GM18873 (cell line): ENCODE measurements around the gene BEX1.
"Not testable (repeated sequence)": the region's sequence is repeated elsewhere in the genome, so short reads cannot be mapped to it uniquely, and the experiment has no call there.

Experiments
- ATAC-seq: cut with Tn5 transposase; IDR thresholded peaks from one replicate; pipeline ENCODE4 v1.9.1; 2021; ENCODE audit warnings: mild to moderate bottlenecking, moderate library complexity, moderate number of reproducible peaks; ENCODE audit not compliant: unreplicated experiment, low FRiP score

Gene BEX1

GRCh38 chrX:103063918-103064434 is at the start of gene BEX1:
Gene BEX1, minus strand, starts transcription at chrX:103064171. Its CDS starts 897 bp downstream, at chrX:103063274.
- ATAC-seq, result no peak

GRCh38 chrX:103109497-103109896 is 45.5 kb upstream of the BEX1 start:
- not testable (repeated sequence) for ATAC-seq

- no peak for ATAC-seq
These were observed 43.9 kb upstream of the BEX1 start for GRCh38 chrX:103107836-103108235.

DNA sequence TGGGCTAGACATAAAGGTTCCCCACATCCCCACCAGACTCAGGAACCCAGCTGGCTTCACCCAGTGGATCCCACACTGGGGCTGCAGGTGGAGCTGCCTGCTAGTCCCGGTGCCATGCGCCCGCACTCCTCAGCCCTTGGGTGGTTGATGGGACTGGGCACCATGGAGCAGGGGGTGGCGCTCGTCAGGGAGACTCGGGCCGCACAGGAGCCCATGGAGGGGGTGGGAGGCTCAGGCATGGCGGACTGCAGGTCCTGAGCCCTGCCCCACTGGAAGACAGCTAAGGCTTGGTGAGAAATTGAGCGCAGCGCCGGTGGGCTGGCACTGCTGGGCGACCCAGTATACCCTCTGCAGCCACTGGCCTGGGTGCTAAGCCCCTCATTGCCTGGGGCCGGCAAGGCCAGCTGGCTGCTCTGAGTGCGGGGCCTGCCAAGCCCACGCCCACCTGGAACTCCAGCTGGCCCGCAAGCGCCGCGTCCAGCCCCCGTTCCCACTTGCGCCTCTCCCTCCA is 43.3 kb upstream of the BEX1 start:
- ATAC-seq, result not testable (repeated sequence)

- ATAC-seq, result not testable (repeated sequence)
These were observed 40.4 kb upstream of the BEX1 start for GRCh38 chrX:103104370-103104769.

GRCh38 chrX:103103866-103104265 is 39.9 kb upstream of the BEX1 start:
- ATAC-seq, result not testable (repeated sequence)

DNA sequence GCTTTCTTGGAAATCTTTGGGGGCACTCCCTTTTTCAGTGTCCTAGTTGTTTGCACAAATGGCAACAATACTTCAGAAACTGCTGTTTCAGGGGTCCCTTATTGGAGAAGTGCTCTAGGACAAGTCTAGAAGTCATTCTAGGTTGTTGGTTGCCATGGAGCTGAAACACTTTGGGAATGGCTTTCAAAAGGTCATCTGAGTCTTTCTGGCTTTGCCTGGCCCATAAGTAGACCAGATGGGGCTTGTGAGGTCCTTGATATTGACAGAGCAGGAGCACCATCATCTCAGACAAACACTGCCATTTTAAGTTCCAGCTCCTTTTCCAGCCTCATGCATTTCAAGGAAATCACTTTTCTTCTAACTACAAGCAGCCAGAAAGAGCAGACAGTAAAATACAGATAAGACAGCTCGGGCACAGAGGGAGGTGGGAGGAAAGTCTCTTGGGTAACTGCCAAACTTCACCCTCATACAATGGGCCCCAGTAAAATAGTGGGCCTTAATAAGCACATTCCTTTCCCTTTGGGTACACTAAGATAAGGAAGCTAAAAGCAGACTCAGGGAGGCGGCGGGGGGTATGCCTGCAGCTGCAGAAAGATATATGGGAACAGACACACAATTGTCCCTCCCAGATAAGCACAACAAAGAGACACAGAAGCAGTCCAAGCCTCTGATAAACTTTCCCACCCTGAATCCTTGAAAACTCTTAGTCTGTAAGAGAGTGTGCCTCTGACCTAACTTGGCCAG is 37.5 kb upstream of the BEX1 start:
- no peak for ATAC-seq

DNA sequence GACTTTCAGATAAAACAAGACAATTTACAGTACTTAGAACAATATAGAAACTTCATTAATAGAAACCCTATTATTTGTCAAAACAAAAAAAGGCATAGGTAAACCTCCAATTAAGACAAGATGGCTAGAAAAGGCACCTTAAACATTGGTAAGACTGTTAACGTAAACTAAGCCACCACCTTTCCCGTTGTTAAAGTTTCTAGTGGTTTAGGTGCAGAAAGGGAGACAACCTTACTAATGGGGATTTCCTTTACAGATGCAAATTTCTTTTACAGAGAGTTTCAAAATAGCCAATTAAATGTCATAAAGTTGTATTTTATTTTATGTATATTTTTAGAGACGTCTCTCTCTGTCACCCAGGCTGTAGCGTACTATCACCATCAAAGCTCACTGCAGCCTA is 36.5 kb upstream of the BEX1 start:
- no peak for ATAC-seq

DNA sequence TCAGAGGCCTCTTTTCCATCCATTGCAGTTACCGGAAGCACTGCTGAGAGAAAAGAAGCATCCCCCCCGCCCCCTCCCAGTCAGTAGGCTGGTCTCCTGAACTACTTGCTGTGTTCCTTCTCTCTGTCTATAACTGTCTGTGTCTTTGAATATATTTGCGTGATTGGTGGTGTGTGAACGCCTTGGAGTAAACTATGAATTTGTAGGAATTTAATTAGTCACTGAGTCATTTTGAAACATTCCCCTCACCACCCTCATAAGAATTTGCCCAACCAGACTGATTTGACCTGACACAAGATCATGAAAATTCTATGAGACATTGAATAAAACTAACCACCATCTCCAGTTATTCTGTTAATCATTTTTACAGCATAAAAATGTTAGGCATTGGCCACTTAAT is 35.7 kb upstream of the BEX1 start:
- no peak for ATAC-seq

DNA sequence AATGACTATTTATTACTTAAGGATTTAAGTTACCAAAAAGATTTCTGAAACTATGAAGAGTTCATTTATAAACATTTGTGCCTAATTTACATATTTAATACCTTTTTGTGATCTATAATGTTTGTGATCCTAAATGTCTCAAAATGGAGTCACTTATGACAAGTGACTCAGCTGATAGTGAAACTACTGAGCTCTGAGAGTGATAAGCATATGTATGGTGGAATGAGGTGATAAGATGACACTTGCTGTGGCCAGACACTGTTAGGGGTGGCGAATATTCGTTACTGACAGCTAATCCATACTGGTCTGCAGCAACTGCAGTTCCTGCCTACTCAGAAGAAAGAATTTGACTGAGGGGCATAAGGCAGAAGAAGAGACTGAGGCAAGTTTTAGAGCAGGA is 34.5 kb upstream of the BEX1 start:
- ATAC-seq, result no peak

DNA sequence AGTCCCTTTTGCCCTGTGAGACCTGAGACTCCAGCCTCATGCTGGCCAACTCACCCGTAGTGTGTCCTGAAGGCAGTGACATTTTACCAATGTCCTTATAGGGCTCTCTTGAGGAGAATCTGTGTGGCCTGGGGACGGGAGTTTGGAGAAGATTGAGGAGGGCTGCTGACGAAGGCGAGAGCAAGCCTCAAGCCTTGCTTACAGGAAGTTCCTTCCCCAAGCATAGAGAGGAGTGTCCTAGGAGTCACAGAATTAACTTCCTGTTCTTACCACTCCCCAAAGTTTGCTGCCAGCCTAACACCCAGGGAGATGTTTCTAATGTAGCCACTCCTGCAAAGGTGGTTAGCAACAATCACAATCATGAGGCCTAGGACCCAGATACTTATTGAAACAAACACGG is 29.0 kb upstream of the BEX1 start, which contains the start of gene NXF3:
NXF3 (minus strand) TSS at position 202 of the 400 bp plus-strand sequence; CDS start at position 82, 120 bp downstream.
- ATAC-seq, result no peak

- no peak for ATAC-seq
These were observed 17.1 kb upstream of the BEX1 start for GRCh38 chrX:103081051-103081450.

GRCh38 chrX:103073467-103073866 is 9.5 kb upstream of the BEX1 start:
- no peak for ATAC-seq

GRCh38 chrX:103066606-103067005 is 2.6 kb upstream of the BEX1 start:
- ATAC-seq, result no peak

DNA sequence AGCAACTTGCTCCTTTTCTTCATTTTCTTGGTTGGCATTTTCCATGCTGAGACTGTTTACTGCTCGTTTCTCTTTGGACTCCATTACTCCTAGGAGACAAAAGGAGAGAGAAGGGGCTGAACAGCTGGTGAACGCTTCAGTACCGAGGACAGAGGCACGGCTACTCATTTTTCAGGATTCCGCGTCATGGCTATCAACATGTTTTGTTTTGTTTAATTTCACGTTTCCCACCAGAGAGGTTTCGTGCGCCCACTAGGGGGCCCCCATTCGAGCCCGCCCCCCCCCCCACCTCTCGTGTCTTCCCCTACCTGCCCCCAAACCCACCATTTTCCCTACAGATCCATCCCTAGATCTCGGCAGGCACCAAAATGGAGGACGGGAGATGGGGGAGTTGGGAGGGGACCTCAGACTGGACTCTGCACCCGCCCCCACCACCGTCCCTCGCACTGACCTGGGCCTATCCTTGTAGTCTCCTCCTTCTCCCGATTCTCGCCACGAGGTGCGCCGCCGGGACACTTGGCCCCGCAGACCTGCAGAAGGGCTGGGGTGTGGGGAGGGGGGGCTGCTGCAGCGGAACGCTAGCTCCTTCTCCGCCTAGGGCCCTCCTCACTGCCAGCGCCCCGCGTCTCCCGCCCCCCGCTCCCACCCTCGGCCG is 653 bp downstream of the BEX1 start:
- no peak for ATAC-seq

DNA sequence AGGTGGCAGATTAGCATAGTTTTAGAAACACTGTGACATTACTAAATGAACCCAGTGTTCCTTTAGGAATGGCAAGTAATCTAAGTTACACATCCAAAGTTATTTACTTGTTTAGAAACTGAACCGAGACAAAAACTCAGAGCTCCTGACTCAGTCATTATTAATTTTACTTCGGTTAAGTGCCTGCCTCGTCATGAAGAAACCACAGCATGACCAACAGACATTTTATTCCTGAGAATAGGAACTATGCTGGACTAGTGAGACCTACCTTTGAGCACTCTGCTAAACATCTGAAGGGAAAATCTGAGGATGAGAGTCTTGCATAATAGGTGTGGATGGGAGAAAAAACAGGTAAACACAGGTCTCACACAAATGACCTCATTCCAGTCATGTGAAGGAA is 2.5 kb downstream of the BEX1 start:
- no peak for ATAC-seq

GRCh38 chrX:103056902-103057301 is 7.1 kb downstream of the BEX1 start:
- ATAC-seq, result no peak

DNA sequence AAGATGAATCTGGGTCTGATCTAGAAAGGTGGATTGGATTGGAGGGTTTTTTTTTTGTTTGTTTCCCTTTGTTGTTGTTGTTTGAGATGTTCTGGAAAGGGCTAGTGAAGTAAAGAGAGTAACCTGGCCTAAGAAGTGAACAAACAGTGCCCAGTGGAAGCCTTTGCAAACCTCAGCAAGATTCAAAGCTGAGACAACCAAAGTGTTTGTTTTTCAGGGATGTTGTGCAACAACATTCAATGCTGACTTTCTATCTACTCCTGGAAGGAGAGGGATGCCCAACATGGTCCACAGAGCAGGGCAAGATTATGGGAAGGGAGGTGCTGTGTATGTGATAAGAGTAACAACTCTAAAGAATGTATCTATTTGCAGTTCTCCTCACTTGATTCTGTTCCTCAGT is 11.3 kb downstream of the BEX1 start:
- ATAC-seq, result no peak

- no peak for ATAC-seq
These were observed 12.6 kb downstream of the BEX1 start for GRCh38 chrX:103051260-103051789.

DNA sequence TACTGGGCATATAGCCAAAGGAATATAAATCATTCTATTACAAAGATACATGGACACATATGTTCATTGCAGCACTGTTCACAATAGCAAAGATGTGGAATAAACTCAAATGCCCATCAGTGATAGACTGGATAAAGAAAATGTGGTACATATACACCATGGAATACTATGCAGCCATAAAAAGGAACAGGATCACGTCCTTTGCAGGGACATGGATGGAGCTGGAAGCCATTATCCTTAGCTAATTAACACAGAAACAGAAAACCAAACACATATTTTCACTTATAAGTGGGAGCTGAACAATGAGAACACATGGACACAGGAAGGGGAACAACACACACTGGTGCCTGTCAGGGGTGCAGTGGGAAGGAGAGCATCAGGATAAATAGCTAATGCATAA is 30.6 kb downstream of the BEX1 start:
- not testable (repeated sequence) for ATAC-seq

- ATAC-seq, result no peak
These were observed 46.4 kb downstream of the BEX1 start for GRCh38 chrX:103017542-103017941.
